HG02840 (cell line): Measurements from ENCODE around the gene ANKRD52.
"Not testable (repeated sequence)": the region's sequence is repeated elsewhere in the genome, so short reads cannot be mapped to it uniquely, and the experiment has no call there.

Experiments used
- ATAC-seq: cut with Tn5 transposase; IDR thresholded peaks from one replicate; pipeline ENCODE4 v1.9.1; 2021; ENCODE audit warnings: mild to moderate bottlenecking, moderate library complexity, moderate number of reproducible peaks; ENCODE audit not compliant: unreplicated experiment, low FRiP score

Gene ANKRD52

GRCh38 chr12:56258068-56258819 lies at the start of gene ANKRD52:
Gene ANKRD52, minus strand, starts transcription at chr12:56258384. Its CDS starts 115 bp downstream, at chr12:56258269.
- ATAC-seq: peak; percentile 84

DNA sequence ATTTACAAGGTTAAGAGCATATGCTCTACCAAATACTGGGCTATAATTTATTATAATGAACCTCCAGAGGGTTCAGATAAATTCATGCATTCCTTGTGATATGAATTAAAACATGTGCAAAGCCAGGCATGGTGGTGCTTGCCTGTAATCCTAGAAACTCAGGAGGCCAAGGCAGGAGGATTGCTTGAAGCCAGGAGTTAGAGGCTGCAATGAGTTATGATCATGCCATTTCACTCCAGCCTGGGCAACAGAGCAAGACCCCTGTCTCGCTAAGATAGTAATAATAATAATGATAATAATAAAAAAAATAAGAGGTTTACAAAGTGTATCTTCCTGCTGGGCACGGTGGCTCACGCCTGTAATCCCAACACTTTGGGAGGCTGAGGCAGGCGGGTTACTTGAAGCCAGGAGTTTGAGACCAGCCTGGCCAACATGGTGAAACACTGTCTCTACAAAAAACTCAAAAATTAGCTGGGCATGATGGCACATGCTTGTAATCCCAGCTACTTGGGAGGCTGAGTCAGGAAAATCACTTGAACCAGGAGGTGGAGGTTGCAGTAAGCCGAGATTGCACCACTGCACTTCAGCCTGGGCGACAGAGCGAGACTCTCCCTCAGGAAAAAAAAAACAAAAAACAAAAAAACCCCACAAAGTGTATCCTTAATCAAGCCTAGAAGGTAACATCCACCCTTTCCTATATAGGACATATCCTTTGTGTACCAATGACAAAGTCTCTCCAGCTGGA lies 49.2 kb upstream of the ANKRD52 start:
- no peak for ATAC-seq

- no peak for ATAC-seq
These were observed 46.8 kb upstream of the ANKRD52 start for GRCh38 chr12:56304872-56305590.

DNA sequence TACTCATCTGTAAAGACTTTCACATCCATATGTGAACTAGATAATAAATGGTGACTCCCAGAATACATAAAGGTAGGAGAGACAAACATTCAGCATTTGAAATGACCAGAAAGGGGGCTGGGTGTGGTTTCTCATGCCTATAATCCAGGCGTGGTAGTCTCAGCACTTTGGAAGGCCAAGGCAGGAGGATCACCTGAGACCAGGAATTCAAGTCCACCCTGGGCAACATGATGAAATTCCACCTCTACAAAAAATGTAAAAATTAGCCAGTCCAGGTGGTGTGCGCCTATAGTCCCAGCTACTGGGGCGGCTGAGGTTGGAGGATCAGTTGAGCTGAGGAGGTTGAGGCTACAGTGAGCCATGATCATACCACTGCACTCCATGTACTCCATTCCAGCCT lies 46.1 kb upstream of the ANKRD52 start:
- ATAC-seq: no peak

DNA sequence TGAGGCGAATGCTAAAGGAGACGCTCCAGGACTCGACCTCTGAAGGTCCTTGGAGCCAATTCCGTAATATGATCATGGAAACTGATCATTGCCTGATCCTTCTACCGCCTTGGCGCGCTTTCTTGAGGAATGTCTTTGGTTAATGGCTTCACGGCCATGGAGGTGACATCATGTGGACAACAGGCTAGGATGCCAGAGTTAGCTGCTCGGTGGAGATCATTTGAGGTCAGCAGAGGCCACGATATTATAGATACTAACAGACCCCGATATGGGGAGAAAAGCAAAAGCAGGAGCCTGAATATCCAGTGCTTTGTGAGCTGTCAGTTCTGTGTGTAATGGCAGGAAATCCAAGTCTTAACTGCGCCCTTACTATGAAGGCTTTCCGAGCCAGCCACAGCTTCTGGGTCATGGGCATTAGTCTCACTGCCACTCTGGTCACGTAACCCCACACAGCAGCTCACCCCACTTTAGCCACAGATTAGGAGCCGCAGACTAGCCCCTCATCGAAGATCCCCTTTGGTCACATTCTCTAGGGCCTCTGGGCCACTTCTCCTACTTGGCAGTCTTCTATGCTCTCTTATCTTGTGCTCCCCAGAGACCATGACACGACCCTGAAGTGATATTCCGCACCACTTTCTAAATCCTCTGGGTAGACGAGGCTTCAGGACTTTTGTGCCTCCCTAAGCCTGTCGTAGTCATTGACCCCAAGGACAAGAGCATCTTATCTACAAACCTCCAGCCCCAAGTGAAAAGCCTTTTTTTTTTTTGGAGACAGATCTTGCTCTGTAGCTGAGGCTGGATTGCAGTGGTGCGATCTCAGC lies 42.7 kb upstream of the ANKRD52 start:
- ATAC-seq: no peak

DNA sequence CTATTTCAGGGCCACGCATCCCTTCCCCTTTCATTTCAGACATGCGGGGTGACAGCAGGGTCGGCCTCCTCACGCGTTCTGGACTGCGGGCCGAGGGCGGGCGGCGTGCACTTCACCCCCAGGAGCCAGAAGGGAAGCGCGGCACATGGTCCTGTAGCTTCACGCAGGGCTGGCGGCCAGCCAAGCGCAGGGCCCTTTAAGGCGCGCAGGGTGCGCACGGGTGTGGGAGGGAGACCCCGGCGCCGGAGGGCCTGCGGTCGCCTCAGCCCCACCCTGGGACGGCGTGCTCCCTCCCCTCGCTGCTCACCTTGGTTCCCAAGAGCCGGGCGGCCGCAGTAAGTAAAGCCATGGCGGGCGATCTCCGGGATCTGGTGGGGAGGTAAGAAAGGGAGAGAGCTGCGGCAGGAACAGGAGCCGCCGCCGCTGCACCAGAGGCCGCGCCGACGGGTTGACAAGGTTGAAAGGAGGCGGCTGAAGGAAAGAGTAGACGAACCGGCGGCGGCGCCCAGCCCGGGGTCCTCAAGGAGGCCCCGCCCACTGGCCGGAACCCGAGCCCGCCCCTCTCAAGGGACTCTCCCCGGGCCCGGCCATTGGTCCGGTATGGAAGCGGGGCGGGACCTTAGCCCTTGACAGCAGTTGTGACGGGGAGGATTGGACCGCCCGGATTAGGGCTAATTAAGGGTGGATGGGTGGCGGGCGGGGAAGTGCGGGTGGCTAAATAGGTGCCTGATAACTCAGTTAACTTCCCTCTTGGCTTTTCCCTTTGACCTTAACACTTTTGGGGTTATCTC lies 41.9 kb upstream of the ANKRD52 start, which contains the start of gene CS:
TSS of gene CS (minus strand) at position 478 of the 791 bp plus-strand sequence. CDS start at position 349, 129 bp downstream.
- ATAC-seq: peak; percentile 92

DNA sequence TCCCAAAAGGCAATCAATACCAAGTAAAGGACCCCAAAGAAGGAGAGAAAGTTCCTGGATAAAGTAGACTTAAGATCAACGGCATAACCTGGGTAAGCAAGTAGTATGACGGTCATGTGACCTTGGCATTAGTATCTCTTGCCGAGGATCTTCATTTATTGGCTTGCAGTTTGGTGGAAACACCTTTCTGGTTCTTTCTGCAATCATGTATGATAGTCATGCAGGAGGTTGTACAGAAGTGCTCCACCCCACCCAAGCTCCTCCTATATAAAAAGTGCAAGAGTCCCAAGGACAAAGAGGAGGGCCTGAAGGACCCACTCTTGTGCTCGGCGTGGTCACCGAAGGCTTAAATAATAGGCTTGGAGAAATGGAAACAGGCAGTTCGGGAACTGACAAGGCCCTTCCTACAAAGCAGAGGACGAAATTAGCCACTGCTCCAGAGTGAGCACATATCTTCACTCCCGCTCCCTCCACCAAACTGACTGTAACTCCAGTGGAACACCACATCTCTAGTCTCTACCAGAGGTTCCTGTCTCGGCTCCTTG lies 41.2 kb upstream of the ANKRD52 start:
- no peak for ATAC-seq

DNA sequence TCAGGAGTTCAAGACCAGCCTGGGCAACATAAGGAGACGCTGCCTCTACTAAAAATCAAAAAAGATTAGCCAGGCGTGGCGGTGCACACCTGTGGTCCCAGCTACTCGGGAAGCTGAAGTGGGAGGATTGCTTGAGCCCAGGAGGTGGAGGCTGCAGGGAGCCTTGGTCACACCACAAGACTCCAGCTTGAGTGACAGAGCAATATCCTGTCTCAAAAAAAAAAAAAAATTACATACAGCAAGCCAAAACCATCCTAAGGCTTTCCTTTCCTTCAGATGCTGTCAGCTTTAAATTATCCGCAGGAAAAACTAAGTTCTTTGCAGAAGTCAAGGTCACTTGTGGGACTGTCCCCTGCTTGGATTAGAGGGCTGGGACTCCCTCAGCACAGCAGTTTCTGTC lies 40.6 kb upstream of the ANKRD52 start:
- no peak for ATAC-seq

DNA sequence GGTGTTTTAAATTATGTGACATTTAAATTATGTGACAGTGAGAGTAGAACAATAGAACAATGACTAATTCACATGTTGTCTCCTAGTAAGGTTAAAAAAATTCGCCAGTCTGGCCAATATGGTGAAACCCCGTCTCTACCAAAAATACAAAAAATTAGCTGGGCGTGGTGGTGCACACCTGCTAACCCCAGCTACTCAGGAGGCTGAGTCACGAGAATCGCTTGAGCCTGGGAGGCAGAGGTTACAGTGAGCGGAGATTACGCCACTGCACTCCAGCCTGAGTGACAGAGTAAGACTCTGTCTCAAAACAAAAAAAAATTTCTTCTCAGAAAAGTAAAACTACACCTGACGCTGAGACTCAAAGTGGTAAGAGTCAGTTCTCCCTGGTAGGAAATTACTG lies 39.2 kb upstream of the ANKRD52 start:
- no peak for ATAC-seq

DNA sequence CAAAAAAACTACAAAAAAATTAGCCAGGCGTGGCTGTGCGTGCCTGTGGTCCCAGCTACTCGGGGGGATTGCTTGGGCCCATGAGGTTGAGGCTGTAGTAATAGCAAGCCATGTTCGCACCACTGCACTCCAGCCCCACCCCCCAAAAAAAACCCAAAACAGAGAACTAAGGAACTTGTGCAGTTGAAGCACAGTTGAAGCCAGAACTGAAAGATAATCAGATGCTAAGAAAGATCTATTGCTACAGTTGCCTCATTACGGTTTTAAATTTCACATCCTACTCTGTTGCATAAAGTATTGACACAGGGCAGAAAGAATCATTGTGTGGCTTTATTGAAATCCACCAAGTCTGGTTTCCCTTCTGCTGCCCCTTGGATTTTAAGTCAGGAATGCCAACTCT lies 38.1 kb upstream of the ANKRD52 start:
- no peak for ATAC-seq

- no peak for ATAC-seq
These were observed 35.6 kb upstream of the ANKRD52 start for GRCh38 chr12:56293795-56294194.

GRCh38 chr12:56288705-56289387 lies 30.7 kb upstream of the ANKRD52 start:
- no peak for ATAC-seq

DNA sequence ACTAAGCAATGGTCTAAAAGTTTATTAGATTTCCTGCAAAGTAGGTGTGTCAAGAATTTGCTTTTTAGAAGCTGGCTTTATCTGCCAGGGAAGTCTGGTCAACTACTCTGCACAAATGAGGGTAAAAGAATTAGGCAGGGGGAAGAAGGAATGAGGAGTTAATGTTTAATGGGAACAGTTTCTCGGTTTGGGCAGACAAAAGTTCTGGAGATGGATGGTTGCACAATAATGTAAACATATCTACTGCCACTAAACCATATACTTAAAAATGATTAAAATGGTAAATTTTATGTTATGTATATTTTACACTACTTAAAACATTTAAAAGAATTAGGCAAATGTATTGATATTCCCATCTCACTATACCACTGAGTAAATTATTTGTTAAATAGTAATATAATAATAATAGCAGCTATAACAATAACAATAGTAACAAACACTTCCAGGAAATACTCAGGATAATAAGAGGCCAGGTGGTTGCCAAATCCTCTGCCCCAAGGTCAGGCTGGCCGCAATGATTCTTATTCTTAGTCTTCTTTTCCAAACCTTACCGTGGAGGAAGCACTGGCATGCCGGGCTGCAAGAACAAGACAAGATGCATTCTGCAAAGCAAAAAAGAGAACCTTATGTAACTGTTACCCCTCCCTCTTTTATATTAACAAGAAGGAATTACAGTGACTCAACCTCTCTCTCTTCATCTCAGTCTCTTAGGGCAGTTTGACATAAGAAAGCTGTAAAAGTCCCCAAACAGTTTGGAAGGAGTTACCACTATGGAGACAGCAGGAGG lies 28.1 kb upstream of the ANKRD52 start:
- ATAC-seq: no peak

GRCh38 chr12:56284263-56284662 lies 26.1 kb upstream of the ANKRD52 start:
- ATAC-seq: not testable (repeated sequence)

GRCh38 chr12:56282579-56282978 lies 24.4 kb upstream of the ANKRD52 start:
- ATAC-seq: no peak

DNA sequence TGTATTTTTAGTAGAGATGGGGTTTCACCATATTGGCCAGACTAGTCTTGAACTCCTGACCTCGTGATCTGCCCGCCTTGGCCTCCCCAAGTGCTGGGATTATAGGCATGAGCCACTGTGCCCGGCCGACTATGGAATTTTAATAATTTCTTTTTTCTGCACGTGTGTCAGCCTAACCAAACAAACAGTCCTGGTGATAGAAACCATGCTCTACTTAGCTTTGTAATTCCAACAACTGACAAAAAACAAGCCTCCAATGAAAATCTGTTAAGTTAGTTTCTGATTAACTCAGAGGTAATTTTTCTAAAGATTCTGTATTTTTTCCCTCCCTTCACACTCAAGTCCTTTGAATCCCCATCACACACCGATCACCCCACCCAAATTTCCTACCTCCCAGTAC lies 23.8 kb upstream of the ANKRD52 start:
- no peak for ATAC-seq

DNA sequence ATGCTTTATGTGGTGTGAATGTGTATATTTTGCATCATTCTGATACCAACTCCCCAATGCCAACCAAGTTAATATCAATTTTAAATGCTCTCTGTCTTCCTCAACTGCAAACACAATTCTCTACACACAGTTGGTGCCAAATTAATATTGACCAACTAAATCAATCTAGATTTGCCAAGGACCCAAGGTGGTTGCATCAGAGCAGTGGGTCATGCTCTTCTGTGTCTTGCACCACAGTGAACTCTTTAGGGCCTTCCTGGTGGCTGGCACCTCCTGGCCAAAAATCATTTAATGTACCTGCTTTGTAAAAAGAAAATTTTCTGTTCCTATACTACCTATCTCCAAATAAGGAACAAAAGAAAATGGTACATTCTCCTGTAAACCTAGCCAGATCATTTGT lies 22.7 kb upstream of the ANKRD52 start:
- no peak for ATAC-seq

DNA sequence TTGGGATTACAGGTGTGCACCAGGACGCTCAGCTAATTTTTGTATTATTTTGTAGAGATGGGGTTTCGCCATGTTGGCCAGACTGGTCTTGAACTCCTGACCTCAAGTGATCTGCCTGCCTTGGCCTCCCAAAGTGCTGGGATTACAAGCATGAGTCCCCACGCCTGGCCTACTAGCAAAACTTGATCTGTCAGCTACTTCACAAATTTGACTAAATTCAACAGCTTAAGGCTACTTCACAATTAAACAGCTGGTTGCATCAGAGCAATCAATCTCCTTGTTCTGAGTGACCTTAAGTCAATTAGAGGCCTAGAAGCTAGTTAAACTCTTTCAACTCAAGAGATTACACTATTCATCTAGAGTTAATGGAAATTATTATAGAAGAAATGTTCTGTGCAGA lies 20.7 kb upstream of the ANKRD52 start:
- ATAC-seq: no peak
